Measurements from ENCODE around the gene HOOK2. TPM values are rescaled to one million over a fixed set of nuclear protein-coding genes. Genes with fewer than 3 reads are reported as not detected.

Gene HOOK2
- polyA plus RNA-seq, 4 donors: 34.6 to 85.0 (median 63.2) TPM

- DNase-seq (ENCODE audit: low read depth in 4 of 4, low spot score in 2 of 4): no peak
Observed at GRCh38 chr19:12783849-12784393, 8.6 kb upstream of the HOOK2 start.

DNA sequence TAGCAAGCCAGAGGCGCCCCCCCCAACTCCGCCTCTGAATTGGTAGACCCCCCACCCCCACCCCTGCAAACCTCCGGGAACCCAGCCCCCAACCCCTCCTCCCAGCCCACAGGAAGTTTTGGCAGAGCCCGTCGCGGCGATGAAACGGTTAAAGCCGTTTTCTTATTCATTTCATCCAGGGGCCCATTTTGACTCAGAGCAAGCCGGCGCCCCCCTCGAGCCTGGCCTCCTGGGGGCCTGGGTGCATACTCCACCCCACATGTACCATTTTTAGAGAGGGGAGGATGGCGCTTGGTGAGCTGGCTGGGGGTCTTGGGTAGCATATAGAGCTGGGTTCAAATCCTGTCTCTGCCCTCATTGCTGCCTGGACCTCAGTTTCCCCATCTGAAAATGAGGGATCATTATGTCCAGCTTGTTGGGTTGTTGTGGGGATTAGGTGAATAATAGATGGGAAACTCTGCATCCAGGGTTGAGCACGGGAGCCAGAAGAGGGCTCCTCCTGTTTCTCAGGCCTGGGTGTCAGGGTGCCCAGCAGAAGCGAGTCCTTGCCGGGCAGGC lies 8.0 kb upstream of the HOOK2 start:
- no peak for DNase-seq (ENCODE audit: low read depth in 4 of 4, low spot score in 2 of 4)

DNA sequence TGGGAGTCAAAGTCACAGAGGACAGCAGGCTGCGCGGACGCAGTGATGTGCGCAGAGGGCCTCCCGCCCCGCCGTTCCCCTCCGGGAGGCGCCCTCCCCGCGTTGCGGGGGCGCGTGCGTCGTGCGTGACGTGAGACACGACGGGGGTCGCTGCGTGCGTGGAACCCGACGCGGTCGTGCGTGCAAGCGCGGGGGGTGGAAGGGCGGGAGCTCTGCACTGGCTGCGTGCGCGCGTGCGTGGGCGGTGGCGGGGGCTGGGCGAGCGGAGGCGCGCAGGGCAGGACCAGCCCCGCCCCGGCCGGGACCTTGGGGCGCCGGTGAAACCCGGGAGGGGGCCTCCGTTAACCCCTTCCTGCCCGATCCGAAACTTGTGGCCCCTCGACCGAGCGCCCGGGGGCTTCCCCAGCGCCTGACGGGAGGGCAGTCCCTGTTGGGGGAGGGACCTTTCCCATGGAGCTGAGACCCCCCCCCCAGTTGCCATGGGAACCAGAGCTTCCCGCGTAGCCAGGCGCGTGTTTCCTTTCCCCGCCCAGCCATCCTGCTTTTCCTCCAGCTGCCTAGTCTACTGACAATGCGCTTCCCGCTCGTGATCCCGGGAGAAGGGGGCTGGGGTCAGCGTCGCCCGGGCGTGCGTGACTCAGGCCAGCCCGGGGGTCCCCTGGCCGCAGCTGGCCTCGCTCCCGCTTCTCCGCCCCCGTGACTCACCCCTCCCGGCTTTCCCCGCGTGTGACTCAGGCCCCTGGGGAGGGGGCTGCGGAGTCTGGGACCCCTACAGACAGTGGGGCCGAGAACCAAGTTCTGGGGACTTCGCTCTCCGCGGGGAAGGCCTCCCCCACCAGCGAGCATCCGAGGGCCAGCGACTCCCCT lies 7.3 kb upstream of the HOOK2 start:
- DNase-seq (ENCODE audit: low read depth in 4 of 4, low spot score in 2 of 4): no peak

DNA sequence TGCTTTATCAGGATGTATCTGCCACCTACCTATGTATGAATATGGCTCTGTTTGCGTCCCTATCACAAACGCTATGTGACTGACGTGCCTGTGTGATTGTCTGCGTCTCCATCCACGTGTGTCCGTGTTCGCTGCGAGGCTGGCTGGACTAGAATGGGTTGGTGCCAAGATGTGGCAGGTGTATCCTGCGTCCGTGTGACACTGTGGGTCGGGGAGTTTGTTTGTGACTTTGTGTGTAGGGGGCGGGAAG lies 6.7 kb upstream of the HOOK2 start:
- DNase-seq (ENCODE audit: low read depth in 4 of 4, low spot score in 2 of 4): no peak

DNA sequence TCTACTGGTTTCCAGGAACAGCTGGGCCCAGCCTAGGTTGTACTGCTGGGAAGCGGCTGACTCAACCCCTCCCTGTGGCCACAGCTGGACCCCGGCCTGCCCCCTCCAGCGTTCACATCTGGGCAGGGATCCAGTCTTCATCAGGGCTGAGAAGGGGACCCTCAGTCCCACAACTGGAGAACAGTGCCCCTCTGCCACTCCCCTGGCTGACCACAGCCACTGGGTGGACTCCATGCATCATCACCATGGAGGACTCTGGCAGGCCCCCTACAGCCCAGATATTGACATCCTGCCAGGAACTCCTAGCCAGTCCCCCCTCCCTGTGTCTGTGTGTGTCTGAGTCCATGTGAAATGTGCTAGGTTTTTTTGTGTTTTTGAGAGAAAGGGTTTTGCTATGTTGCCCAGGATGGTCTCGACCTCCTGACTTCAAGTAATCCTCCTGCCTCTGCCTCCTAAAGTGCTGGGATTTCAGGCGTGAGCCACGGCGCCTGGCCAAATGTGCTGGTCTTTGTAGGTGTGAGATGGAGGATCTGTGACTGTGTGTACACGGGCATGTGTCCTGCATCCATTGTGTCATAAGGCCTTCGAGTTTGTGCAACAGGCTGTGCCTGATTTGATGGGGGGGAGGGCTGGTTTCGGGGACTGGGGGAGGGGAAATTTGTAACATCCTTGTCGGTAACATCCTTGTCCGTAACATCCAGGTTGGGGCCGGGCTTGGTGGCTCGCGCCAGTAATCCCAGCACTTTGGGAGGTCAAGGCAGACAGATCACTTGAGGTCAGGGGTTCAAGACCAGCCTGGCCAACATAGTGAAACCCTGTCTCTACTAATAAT lies 4.0 kb upstream of the HOOK2 start:
- no peak for DNase-seq (ENCODE audit: low read depth in 4 of 4, low spot score in 2 of 4)

GRCh38 chr19:12778905-12779161 lies 3.5 kb upstream of the HOOK2 start:
- DNase-seq (ENCODE audit: low read depth in 4 of 4, low spot score in 2 of 4): no peak

DNA sequence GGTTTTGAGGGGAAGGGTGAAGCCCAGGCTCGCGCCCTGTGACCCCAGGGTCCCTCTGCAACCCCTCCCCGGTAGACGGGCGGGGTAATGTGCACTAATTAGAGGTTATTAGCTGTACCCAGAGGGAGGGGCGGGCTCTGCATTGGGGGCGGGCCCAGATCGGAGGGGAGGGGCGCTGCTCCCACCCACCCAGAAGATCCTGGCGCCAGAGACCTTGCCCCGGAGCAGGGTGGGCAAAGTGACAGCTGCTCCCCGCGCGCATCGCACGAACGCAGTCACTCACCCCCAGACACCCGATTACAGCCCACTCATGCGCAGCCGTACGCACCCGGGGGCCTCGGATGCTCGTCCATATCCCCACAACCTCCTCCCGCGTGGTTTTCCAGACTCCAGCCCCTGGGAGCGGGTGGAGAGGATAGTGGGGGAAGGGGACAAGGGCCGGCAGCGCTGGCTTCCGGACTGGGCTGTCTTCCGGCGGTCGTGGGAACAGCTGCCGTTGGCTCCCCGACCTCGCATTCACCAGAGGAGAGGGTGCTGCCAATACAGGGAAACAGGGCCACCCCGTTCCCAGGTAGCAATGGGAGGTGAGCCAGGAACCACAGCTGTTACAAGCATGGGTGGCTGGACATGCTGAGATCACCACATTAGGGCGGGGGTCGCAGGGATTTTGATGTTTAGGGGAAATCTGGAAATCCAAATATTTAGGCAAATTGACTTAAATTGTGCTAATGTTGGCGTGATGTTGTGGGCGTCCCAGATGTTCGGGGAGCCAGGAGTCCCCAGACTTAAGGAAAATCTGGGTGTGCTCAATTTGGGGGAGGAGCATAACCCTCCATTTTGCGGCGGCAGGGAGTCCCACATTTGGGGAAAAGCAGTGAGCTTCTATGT lies 2.9 kb upstream of the HOOK2 start:
- DNase-seq (ENCODE audit: low read depth in 4 of 4, low spot score in 2 of 4): no peak

DNA sequence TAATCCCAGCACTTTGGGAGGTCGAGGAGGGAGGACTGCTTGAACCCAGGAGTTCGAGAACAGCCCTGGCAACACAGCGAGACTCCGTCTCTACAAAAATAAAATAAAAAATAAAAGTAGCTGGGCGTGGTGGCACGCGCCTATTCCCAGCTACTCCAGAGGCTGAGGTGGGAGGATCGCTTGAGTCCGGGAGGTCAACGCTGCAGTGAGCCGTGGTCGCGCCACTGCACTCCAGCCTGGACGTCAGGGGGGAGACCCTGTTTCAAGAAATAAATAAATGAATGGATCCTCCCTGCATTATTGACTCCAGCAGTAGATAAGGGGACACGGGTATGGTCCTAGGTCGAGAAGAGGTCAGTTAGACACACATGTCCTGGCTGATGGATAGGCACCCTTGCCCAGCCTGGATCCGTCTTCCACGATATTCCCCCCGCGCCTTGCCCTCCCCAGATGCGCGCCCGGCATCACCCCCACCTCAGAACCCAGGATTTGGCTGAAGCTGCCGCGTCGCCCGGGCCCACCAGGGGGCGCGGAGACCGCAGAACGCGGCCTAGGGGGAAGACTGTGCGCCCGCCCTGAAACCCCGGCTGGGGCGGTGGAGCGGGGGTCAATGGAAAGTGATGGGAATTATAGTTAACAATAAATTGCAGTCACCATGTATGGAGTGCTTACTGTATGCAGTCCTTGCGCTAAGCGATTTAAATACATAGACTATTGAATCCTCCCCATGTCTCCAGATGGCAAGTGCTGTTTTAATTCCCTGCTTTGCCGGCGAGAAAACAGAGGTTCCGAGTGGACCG lies 2.1 kb upstream of the HOOK2 start:
- DNase-seq (ENCODE audit: low read depth in 4 of 4, low spot score in 2 of 4): no peak

DNA sequence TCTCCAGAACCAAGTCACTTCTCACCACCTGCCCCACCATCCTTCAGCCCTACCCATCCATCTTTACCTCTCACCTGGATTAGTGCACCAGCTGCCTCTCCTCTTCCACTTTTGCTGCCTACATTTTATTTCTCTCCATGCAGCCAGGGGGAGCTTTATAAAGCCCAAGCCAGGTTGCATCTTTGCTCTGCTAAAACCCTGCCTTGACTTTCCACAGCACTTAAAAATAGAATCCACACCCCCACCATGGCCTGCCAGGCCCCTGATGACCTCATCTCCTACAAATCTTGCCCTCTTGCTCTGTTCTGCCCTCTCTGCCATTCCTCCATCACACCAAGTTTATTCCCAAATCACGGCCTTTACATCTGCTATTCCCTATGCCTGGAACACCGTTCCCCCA lies 1.8 kb downstream of the HOOK2 start:
- no peak for DNase-seq (ENCODE audit: low read depth in 4 of 4, low spot score in 2 of 4)

- DNase-seq (ENCODE audit: low read depth in 4 of 4, low spot score in 2 of 4): no peak
Observed at GRCh38 chr19:12772323-12772722, 3.0 kb downstream of the HOOK2 start.

DNA sequence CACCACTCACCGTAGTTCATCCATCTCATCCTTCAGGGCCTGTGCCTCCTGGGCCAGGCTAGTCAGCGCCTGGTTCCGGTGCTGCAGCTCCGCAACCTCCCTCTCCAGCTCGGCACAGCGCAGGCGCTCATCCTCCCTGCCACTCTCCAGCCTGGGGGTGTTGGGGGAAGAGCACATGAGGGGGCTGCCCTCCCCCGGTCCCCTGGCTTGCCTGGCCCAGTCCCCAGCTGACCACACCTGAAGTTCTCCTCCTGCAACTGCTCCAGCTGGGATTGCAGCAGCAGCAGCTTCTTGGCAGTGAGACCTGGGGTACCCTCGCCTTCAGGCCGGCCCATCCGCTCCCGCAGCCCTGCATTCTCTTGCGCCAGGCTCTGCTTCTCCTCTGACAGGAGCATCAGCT lies 4.4 kb downstream of the HOOK2 start:
- DNase-seq (ENCODE audit: low read depth in 4 of 4, low spot score in 2 of 4): no peak

DNA sequence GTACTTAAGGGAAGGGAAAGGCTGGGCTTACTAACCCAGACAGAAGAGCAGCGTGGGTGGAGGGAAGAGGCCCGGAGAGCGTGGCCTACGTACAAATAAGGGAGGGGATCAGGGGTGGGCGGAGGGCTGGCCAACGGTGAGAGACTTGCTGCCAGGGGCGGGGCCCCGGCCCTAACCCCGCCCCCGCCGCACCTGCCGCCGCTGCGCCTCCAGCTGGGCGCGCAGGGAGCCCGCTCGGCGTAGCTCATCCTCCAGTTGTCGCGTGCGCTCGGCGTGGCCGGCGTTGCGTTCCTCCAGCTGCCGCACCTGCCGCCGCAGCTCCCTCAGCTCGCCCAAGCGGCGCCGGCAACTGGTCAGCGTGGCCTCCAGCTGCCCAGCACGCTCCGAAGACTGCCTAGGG lies 5.7 kb downstream of the HOOK2 start:
- no peak for DNase-seq (ENCODE audit: low read depth in 4 of 4, low spot score in 2 of 4)

DNA sequence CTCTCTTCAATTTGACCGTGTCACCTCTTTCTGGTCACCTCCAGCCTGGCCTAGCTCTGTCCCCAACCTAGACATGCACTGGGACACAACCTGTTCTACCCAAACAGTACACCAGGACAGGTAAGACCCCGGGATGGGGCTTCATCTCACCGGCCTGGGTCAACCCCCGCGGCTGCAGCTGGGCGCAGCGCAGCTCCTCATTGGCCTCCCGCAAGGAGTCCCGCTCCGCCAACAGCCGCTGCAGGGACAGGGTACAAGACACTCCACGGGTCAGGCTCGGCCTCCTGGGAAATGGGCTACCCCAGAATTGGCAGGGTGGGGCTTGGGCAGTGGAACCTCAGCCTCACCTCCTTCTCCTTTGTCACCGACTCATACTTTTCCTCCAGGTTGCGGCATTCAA lies 7.7 kb downstream of the HOOK2 start:
- no peak for DNase-seq (ENCODE audit: low read depth in 4 of 4, low spot score in 2 of 4)

GRCh38 chr19:12767150-12767549 lies 8.2 kb downstream of the HOOK2 start:
- no peak for DNase-seq (ENCODE audit: low read depth in 4 of 4, low spot score in 2 of 4)

DNA sequence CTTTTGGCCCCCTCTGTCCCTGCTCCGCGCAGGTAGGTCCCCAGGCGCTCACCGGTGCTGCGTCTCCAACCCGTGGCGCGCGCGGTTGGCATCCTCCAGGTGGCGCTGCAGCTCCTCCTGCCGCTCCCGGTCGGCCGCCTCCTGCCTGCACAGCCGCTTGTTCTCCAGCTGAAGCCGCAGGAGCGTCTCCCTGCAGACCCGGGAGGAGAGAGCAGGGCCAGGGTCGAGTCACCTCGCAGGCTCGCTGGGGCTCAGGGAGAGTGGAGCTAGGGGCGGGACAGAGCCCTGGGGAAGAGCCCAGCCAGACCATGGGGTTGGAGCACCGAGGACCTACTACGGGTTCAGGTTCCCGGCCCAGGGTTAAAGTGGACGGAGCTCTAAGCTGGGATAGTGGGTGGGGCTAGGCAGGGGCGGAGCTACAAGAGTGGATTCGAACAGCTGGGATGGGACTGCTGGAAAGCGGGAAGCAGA lies 9.3 kb downstream of the HOOK2 start:
- no peak for DNase-seq (ENCODE audit: low read depth in 4 of 4, low spot score in 2 of 4)

GRCh38 chr19:12764698-12765097 lies 10.7 kb downstream of the HOOK2 start:
- no peak for DNase-seq (ENCODE audit: low read depth in 4 of 4, low spot score in 2 of 4)

DNA sequence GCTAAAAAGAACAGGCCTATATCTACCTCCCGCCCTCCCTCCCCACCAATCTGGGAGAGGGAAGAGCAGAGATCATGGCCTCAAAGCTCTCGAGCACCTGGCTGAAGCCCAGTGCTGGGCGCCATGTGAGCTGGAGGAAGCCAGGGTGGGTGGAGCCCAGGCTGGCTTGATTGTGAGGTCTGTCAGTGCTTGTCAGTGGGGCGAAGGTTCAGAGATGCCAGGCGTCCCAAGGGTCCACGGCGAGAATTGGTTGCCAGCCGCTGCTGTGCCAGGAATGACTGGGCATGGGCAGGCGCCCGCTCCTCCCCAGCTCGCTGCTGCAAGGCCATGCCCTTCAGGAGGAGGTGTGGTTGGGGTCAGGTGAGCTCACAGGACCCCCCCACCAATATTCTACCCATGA lies 12.3 kb downstream of the HOOK2 start:
- DNase-seq (ENCODE audit: low read depth in 4 of 4, low spot score in 2 of 4): no peak

DNA sequence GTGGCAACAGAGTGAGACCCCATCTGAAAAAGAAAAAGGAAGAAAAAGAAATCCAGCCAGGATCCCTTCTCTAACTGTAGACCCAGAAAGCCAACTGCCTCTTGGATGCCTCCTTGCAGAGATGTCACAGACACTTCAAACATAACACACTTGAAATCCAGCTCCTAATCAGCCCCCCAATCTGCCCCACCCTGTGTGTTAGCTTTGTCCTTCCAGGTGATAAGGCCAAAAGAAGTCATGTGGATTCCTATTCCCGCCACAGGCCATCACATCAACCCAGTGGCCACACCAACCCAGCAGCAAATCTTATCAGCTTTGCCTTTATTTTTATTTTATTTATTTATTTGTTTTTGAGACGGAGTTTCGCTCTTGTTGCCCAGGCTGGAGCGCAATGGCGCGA lies 15.7 kb downstream of the HOOK2 start:
- no peak for DNase-seq (ENCODE audit: low read depth in 4 of 4, low spot score in 2 of 4)

DNA sequence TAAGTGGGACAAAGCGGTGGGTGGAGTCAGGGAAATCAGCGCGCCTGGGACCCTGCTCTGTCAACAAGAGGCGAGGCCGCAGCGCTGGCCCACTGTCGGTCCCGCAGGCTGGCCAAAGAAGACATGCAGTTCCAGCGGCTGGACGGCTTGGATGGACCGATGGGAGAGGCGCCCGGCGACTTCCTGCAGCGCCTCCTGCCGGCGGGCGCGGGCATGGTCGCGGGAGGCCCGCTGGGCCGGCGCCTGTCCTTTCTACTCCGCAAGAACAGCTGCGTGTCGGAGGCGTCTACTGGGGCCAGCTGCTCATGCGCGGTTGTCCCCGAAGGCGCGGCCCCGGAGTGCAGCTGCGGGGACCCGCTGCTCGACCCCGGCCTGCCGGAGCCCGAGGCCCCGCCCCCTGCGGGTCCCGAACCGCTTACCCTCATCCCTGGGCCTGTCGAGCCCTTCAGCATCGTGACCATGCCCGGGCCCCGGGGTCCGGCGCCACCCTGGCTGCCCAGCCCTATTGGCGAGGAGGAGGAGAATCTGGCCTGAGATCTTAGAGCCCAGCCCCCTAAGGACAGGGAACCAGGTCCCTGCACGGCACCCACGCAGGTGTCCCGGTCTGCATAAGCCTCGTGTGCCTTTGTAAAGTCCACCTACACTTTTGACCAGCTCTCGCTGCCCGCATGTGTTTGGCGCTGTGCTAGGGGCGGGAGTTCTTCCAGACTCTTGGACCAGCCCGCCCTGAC lies 17.6 kb downstream of the HOOK2 start:
- DNase-seq (ENCODE audit: low read depth in 4 of 4, low spot score in 2 of 4): no peak
